ENCODE data around the gene RGL3. TPM values are rescaled to one million over a fixed set of nuclear protein-coding genes. Genes with fewer than 3 reads are reported as not detected.

The RGL3 gene
- total and polyA plus RNA-seq, 9 of the 15 experiments (the other 6 are each of a cell fraction or from before 2014, with no cell fraction given) = 0.12 to 0.61 (median 0.32) TPM; not detected in 4

GRCh38 chr19:11355160-11356073, 63.7 kb downstream of the RGL3 start, which contains the start of gene PLPPR2:
PLPPR2 (plus strand) TSS chr19:11355432; CDS start chr19:11357674, 2,242 bp downstream.
- Histone ChIP-seq H3K4me3 (peak within 1 kb of the TSS; percentile 57), H3K27ac (ENCODE audit: extremely low read depth, low read depth, low read length) (peak within 1 kb of the TSS; percentile 46; the same call in 2 of the 3 replicates), H3K79me2 (ENCODE audit: control insufficient read depth, insufficient read depth, low read length) (peaks cover 6% of the 10 kb centered on the region; the same call in 1 of the 3 replicates), H3K4me1 (replicated peaks in 1 of 2; ENCODE audit: control insufficient read depth in 2 of 2, insufficient read depth in 2 of 2, low read length in 2 of 2) (peaks cover 24 to 66% of the 10 kb centered on the region in 2 experiments), H3K4me2 (ENCODE audit: insufficient read depth, low read length) (peak within 1 kb of the TSS; percentile 94), H3K9me3 (replicated peaks; ENCODE audit: control insufficient read depth, insufficient read depth, low read depth, low read length) (no peaks in the 10 kb centered on the region), H3K27me3 (ENCODE audit: control insufficient read depth in 2 of 2, insufficient read depth in 2 of 2, low read length in 2 of 2) (no peaks in the 10 kb centered on the region), H4K20me1 (replicated peaks; ENCODE audit: control insufficient read depth, insufficient read depth, low read length) (no peaks in the 10 kb centered on the region), H3K36me3 (ENCODE audit: control insufficient read depth, insufficient read depth, low read length) (no peaks in the 10 kb centered on the region; the same call in 2 of the 3 replicates), H3K9ac (ENCODE audit: insufficient read depth in 1 of 2, low read depth in 2 of 2, low read length in 2 of 2) (peak within 1 kb of the TSS; percentile 51 to 91), H3K9me1 (ENCODE audit: control insufficient read depth, insufficient read depth, low read length) (no peaks in the 10 kb centered on the region), H2AFZ (ENCODE audit: low read depth, low read length) (peak within 1 kb of the TSS; percentile 87)
- 5% methylated on average over 15 of the region's 62 CpGs for WGBS (ENCODE audit: insufficient coverage, low coverage, missing lambda C conversion rate)
- ChIA-PET CTCF (ENCODE audit: low intra/inter-chr PET ratio) (no interaction called here), POLR2A (no interaction called here)
- intact Hi-C loops (cut with micrococcal nuclease) (no loop called here), in situ Hi-C loops (cut with MboI) (no loop called here)
- BruUV-seq (replicated peaks) = no TSS peak
- FAIRE-seq (peak; percentile 89), ATAC-seq (peak; percentile 98), DNase-seq (ENCODE audit: extremely low read depth in 1 of 4, low spot score in 3 of 4) (peak; percentile 94 to 96 (median 96))
- TF ChIP-seq ZNF239 (CRISPR knock-in tag; IDR thresholded peaks at IDR 0.05) = no peak
- TF ChIP-seq BCLAF1 (IDR thresholded peaks at IDR 0.05; ENCODE audit: borderline replicate concordance in 1 of 2, control insufficient read depth in 1 of 2, low read depth in 2 of 2, low read length in 1 of 2) = 0 out of 4 replicates have a peak, but pooled peaks of 1 of the 2 experiments have one; percentile 31
- no peak for TF ChIP-seq EP300 (IDR thresholded peaks at IDR 0.05; ENCODE audit: low read length)
- TF ChIP-seq ZNF696 (CRISPR knock-in tag; conservative IDR thresholded peaks at IDR 0.05) = no peak
- peak; percentile 84; the same call in 1 of the 2 replicates for TF ChIP-seq ZC3H8 (IDR thresholded peaks at IDR 0.05)
- 0 out of 2 replicates have a peak, but pooled peaks have one; percentile 65 for TF ChIP-seq ELF4 (CRISPR knock-in tag; IDR thresholded peaks at IDR 0.05)
- no peak for TF ChIP-seq NR2C1 (IDR thresholded peaks at IDR 0.05)
- no peak for TF ChIP-seq NR2C1 (tag; IDR thresholded peaks at IDR 0.05)
- peak in 1 of 2 experiments; percentile 75; a peak in 2 of 4 replicates for TF ChIP-seq KDM1A (IDR thresholded peaks at IDR 0.05)
- no peak for TF ChIP-seq ZBTB2 (IDR thresholded peaks at IDR 0.05)
- TF ChIP-seq ZNF140 (CRISPR knock-in tag; IDR thresholded peaks at IDR 0.05) = no peak
- no peak for TF ChIP-seq MBD2 (IDR thresholded peaks at IDR 0.05; ENCODE audit: borderline replicate concordance, low read depth)
- no peak for TF ChIP-seq ZNF75A (CRISPR knock-in tag; IDR thresholded peaks at IDR 0.05)
- no peak for TF ChIP-seq SAFB (IDR thresholded peaks at IDR 0.05; ENCODE audit: borderline replicate concordance, low read depth, low read length)
- no peak for TF ChIP-seq MCM3 (IDR thresholded peaks at IDR 0.05)
- TF ChIP-seq FOXJ2 (tag; IDR thresholded peaks at IDR 0.05) = no peak
- TF ChIP-seq FOXM1 (IDR thresholded peaks at IDR 0.05; ENCODE audit: low read depth) = no peak
- no peak for TF ChIP-seq FOXM1 (CRISPR knock-in tag; IDR thresholded peaks at IDR 0.05; ENCODE audit: low read depth)
